K562 (cell line): ENCODE data around the gene ZNF502. TPM values are rescaled to one million over a fixed set of nuclear protein-coding genes. Genes with fewer than 3 reads are reported as not detected.

Experiments
- ATF1 ChIP-seq, 2 experiments: fragments of 450-650 bp in 1 of 2; IDR thresholded peaks; 2 replicates each; pipeline ENCODE4 v1.6.1; 2016; ENCODE audit warnings: missing compliant biosample characterization in 1 of 2, missing genetic modification characterization in 1 of 2
- CBX5 ChIP-seq: IDR thresholded peaks from 2 replicates; pipeline ENCODE4 v1.6.1; 2014; ENCODE audit warnings: low read depth, borderline replicate concordance
- E2F6 ChIP-seq, 2 experiments: IDR thresholded peaks; 2 replicates each; pipeline ENCODE4 v1.6.1; 2011; ENCODE audit warnings: borderline replicate concordance in 1 of 2, control low read depth in 1 of 2, low read depth in 1 of 2, low read length in 1 of 2, mild to moderate bottlenecking in 1 of 2, mixed read lengths in 1 of 2, moderate library complexity in 1 of 2; ENCODE audit not compliant: insufficient read depth in 1 of 2, insufficient read length in 1 of 2, poor library complexity in 1 of 2, severe bottlenecking in 1 of 2; ENCODE audit errors: extremely low read depth in 1 of 2
- IRF1 ChIP-seq: sonication (generic); formaldehyde crosslinking; IDR thresholded peaks from 2 replicates; pipeline ENCODE4 v1.8.0; 2022; ENCODE audit warnings: missing genetic modification reagents, mild to moderate bottlenecking, borderline replicate concordance
- PHB2 ChIP-seq: fragments of 450-650 bp; IDR thresholded peaks from 2 replicates; pipeline ENCODE4 v1.6.1; 2017; ENCODE audit warnings: low read depth
- POLR3A ChIP-seq: IDR thresholded peaks from 2 replicates; pipeline ENCODE4 v1.6.1; 2011; ENCODE audit warnings: borderline replicate concordance, mild to moderate bottlenecking, moderate library complexity; ENCODE audit not compliant: insufficient read length, insufficient read depth; ENCODE audit errors: extremely low read depth
- PTBP1 ChIP-seq: fragments of 200-400 bp; formaldehyde crosslinking; IDR thresholded peaks from 2 replicates; pipeline ENCODE4 v1.6.1; 2017; ENCODE audit warnings: low read depth, low read length
- ZBTB40 ChIP-seq, 2 experiments: fragments of 450-650 bp in 1 of 2; sonication (generic) in 1 of 2; formaldehyde crosslinking in 1 of 2; IDR thresholded peaks; 2 replicates each; pipeline versions ENCODE4 v1.7.1 to v1.9.0; 2016 to 2022; ENCODE audit warnings: inconsistent platforms in 1 of 2, mild to moderate bottlenecking in 1 of 2, missing genetic modification reagents in 1 of 2
- ZNF23 ChIP-seq: fragments of 250-450 bp; sonication (Bioruptor Pico); IDR thresholded peaks from 2 replicates; pipeline ENCODE4 v1.4.0; 2020; ENCODE audit warnings: mild to moderate bottlenecking
- polyA plus RNA-seq, 8 experiments: library from polyadenylated mRNA; depleted of rRNA in 4 of 8; stranded (reverse) in 5 of 8; unstranded in 3 of 8; fragments of >200 nt; fragmentation: Nextera tagmentation in 2 of 8; fragmentation: Illumina TruSeq in 1 of 8; extraction: Ambion mirVana in 2 of 8; extraction: Trizol in 1 of 8; gene quantifications; 2 replicates each; pipeline versions ENCODE4 v1.2.1 to v1.2.3, GENCODE V29; 2011 to 2014; ENCODE audit warnings: inconsistent platforms in 1 of 8, missing spikeins in 1 of 8
- total RNA-seq, 7 experiments: library from RNA; depleted of rRNA in 6 of 7; stranded (reverse); fragments of >200 nt in 6 of 7; fragmentation: Illumina TruSeq in 2 of 7; extraction: Trizol in 2 of 7; gene quantifications; 2 replicates each; pipeline versions ENCODE4 v1.2.1 to v1.2.3, GENCODE V29; 2011 to 2021; ENCODE audit warnings: low replicate concordance in 1 of 7

Gene ZNF502
- total and polyA plus RNA-seq, 9 of the 15 experiments (the other 6 are each of a cell fraction or from before 2014, with no cell fraction given) = 0.38 to 0.98 (median 0.67) TPM

- TF ChIP-seq ZBTB40 (IDR thresholded peaks at IDR 0.05) = peak; percentile 90
- TF ChIP-seq ZBTB40 (CRISPR knock-in tag; IDR thresholded peaks at IDR 0.05) = no peak
- no peak for TF ChIP-seq PTBP1
- peak; percentile 57; the same call in 1 of the 2 replicates for TF ChIP-seq CBX5
- TF ChIP-seq E2F6 (IDR thresholded peaks at IDR 0.05; ENCODE audit: borderline replicate concordance in 1 of 2, extremely low read depth in 1 of 2, insufficient read depth in 1 of 2, insufficient read length in 1 of 2, low read depth in 1 of 2, low read length in 1 of 2, poor library complexity in 1 of 2, severe bottlenecking in 1 of 2) = peak; percentile 84 to 96
- TF ChIP-seq IRF1 (CRISPR knock-in tag) = no peak
- no peak for TF ChIP-seq ZNF23 (CRISPR knock-in tag)
- TF ChIP-seq PHB2 = no peak
- TF ChIP-seq POLR3A = no peak
- TF ChIP-seq ATF1 (CRISPR knock-in tag; IDR thresholded peaks at IDR 0.05) = peak; percentile 96
- TF ChIP-seq ATF1 (tag; IDR thresholded peaks at IDR 0.05) = peak; percentile 99
Observed at GRCh38 chr3:44729384-44729910, 17.0 kb downstream of the ZNF502 start, which contains the start of gene ZNF501 (continued).
